HepG2 (cell line): ENCODE results near the gene S1PR3. TPM values are rescaled to one million over a fixed set of nuclear protein-coding genes. Genes with fewer than 3 reads are reported as not detected.

Experiments
- ATAC-seq: fragments of 200-7000 bp; cut with Tn5 transposase; 3 replicates; pipeline ENCODE4 v1.9.1; 2020; ENCODE audit warnings: mild to moderate bottlenecking, moderate library complexity
- BruUV-seq: library from RNA; stranded (reverse); fragments of 400-500 nt; replicated peaks from 2 replicates; lab custom pipeline; 2021; lab: Mats Ljungman, UMichigan
- CTCF ChIA-PET: fragments of 300-600 bp; formaldehyde crosslinking; extraction: SDS; loops from one replicate; lab custom pipeline; 2021; ENCODE audit warnings: low total read pairs, inconsistent platforms, low intra/inter-chr PET ratio; lab: Yijun Ruan, JAX
- POLR2A ChIA-PET: fragments of 350-600 bp; sonication (Branson Sonifier 250); formaldehyde crosslinking; loops from one replicate; lab custom pipeline; 2020; ENCODE audit warnings: antibody characterized with exemption, inconsistent platforms; lab: Yijun Ruan, JAX
- DNase-seq: peaks from one replicate; pipeline ENCODE4 v3.0.0-alpha.2; 2015; ENCODE audit warnings: low spot score
- FAIRE-seq: peaks from 3 replicates; lab custom pipeline; 2011; peaks lifted over from hg19 to GRCh38; lab: Jason Lieb, UNC
- H2AFZ ChIP-seq: one replicate; pipeline ENCODE4 v1.6.1; 2011; ENCODE audit warnings: low read length, inconsistent platforms
- H3K27ac ChIP-seq: fragments of 300-600 bp; 3 replicates; pipeline ENCODE4 v1.8.0; 2011; ENCODE audit warnings: mixed run types, mild to moderate bottlenecking, mixed read lengths, low read length, inconsistent platforms; ENCODE audit not compliant: insufficient read depth; ENCODE audit errors: extremely low read length
- H3K27me3 ChIP-seq, 2 experiments: fragments of 200-600 bp in 1 of 2; 2 replicates in 1 of 2; 3 replicates in 1 of 2; pipeline versions ENCODE4 v1.6.0 to v1.8.0; 2011; ENCODE audit warnings: low read length in 2 of 2, mild to moderate bottlenecking in 2 of 2, moderate library complexity in 2 of 2, inconsistent platforms in 1 of 2; ENCODE audit not compliant: insufficient read depth in 2 of 2, control insufficient read depth in 1 of 2
- H3K36me3 ChIP-seq, 2 experiments: fragments of 200-600 bp in 1 of 2; replicated peaks in 1 of 2; 2 replicates in 1 of 2; 3 replicates in 1 of 2; pipeline versions ENCODE4 v1.5.1 to v1.8.0; 2011; ENCODE audit warnings: low read length in 2 of 2, inconsistent platforms in 1 of 2; ENCODE audit not compliant: insufficient read depth in 2 of 2, control insufficient read depth in 1 of 2
- H3K4me1 ChIP-seq: 2 replicates; pipeline ENCODE4 v1.5.1; 2012; ENCODE audit warnings: low read length, inconsistent platforms; ENCODE audit not compliant: insufficient read depth
- H3K4me2 ChIP-seq: 2 replicates; pipeline ENCODE4 v1.6.0; 2011; ENCODE audit warnings: low read depth, low read length, inconsistent platforms
- H3K4me3 ChIP-seq, 3 experiments: fragments of 200-600 bp in 1 of 3; sonication (generic), shearing (Covaris generic) in 1 of 3; replicated peaks in 1 of 3; 2 replicates each; pipeline ENCODE4 v1.5.1; 2011 to 2016; ENCODE audit warnings: low read length in 3 of 3, inconsistent platforms in 2 of 3, low read depth in 2 of 3, mild to moderate bottlenecking in 2 of 3, control low read depth in 1 of 3, mixed read lengths in 1 of 3; ENCODE audit not compliant: insufficient read depth in 1 of 3
- H3K79me2 ChIP-seq: one replicate; pipeline ENCODE4 v1.6.1; 2011; ENCODE audit warnings: low read length, inconsistent platforms; ENCODE audit not compliant: insufficient read depth
- H3K9ac ChIP-seq: 2 replicates; pipeline ENCODE4 v1.6.0; 2011; ENCODE audit warnings: mild to moderate bottlenecking, low read depth, low read length, inconsistent platforms; ENCODE audit not compliant: insufficient read depth
- H3K9me3 ChIP-seq: 2 replicates; pipeline ENCODE4 v1.5.1; 2012; ENCODE audit warnings: mild to moderate bottlenecking, low read length
- H4K20me1 ChIP-seq: 2 replicates; pipeline ENCODE4 v1.6.0; 2011; ENCODE audit warnings: inconsistent platforms, mild to moderate bottlenecking, low read length, moderate library complexity; ENCODE audit not compliant: insufficient read depth
- ARID3A ChIP-seq: IDR thresholded peaks from 2 replicates; pipeline ENCODE4 v1.6.1; 2012; ENCODE audit warnings: low read depth, low read length, improper control_type of control experiment
- ARID5B ChIP-seq: IDR thresholded peaks from 2 replicates; pipeline ENCODE4 v1.4.0; 2020; ENCODE audit warnings: mild to moderate bottlenecking, missing genetic modification reagents
- ARNT ChIP-seq: fragments of 450-650 bp; IDR thresholded peaks from 2 replicates; pipeline ENCODE4 v1.6.1; 2017
- CREB1 ChIP-seq, 2 experiments: fragments of 450-650 bp in 1 of 2; IDR thresholded peaks; 2 replicates each; pipeline ENCODE4 v1.6.1; 2016 to 2017; ENCODE audit warnings: control low read depth in 1 of 2, mild to moderate bottlenecking in 1 of 2, missing compliant biosample characterization in 1 of 2, missing genetic modification characterization in 1 of 2
- PHB2 ChIP-seq: fragments of 450-650 bp; IDR thresholded peaks from 2 replicates; pipeline ENCODE4 v1.6.1; 2018; ENCODE audit not compliant: partially characterized antibody
- RARG ChIP-seq: sonication (generic); formaldehyde crosslinking; IDR thresholded peaks from 2 replicates; pipeline ENCODE4 v1.4.0; 2020; ENCODE audit warnings: low read depth, mild to moderate bottlenecking, missing genetic modification reagents
- TRIM24 ChIP-seq: sonication (generic); formaldehyde crosslinking; IDR thresholded peaks from 2 replicates; pipeline ENCODE4 v1.8.0; 2022; ENCODE audit warnings: mild to moderate bottlenecking, missing genetic modification reagents
- ZFX ChIP-seq: sonication (generic); formaldehyde crosslinking; IDR thresholded peaks from 2 replicates; pipeline ENCODE4 v1.4.0; 2020; ENCODE audit warnings: mild to moderate bottlenecking, low read depth, missing genetic modification reagents, moderate library complexity
- ZNF251 ChIP-seq: sonication (generic); formaldehyde crosslinking; IDR thresholded peaks from 2 replicates; pipeline ENCODE4 v1.9.0; 2021; ENCODE audit warnings: mild to moderate bottlenecking, missing genetic modification reagents
- ZNF260 ChIP-seq: sonication (generic); formaldehyde crosslinking; IDR thresholded peaks from 2 replicates; pipeline ENCODE4 v1.4.0; 2020; ENCODE audit warnings: missing genetic modification reagents, low read depth, mild to moderate bottlenecking, borderline replicate concordance
- ZNF362 ChIP-seq: sonication (generic); formaldehyde crosslinking; IDR thresholded peaks from 2 replicates; pipeline ENCODE4 v1.4.0; 2020; ENCODE audit warnings: missing genetic modification reagents, mild to moderate bottlenecking, borderline replicate concordance
- ZNF543 ChIP-seq: sonication (generic); formaldehyde crosslinking; IDR thresholded peaks from 2 replicates; pipeline ENCODE4 v1.4.0; 2020; ENCODE audit warnings: mild to moderate bottlenecking, missing genetic modification reagents
- ZNF792 ChIP-seq: IDR thresholded peaks from 2 replicates; pipeline ENCODE4 v1.6.1; 2016
- WGBS: methylation state at CpG from one replicate; pipeline ENCODE4 v1.1.6; 2017; ENCODE audit warnings: low lambda C conversion rate; 5-methylcytosine and 5-hydroxymethylcytosine counted together
- in situ Hi-C: cut with HindIII; loops from 2 replicates; pipeline ENCODE4 v1.10.0; 2017; ENCODE audit warnings: low pct_unique_long_range_greater_than_20kb; ENCODE audit not compliant: extremely low pct_ligation_motif_present
- intact Hi-C: fragments of 100-400 bp; cut with micrococcal nuclease; formaldehyde crosslinking; loops from one replicate; pipeline ENCODE4 v1.10.0; 2022; ENCODE audit not compliant: unreplicated experiment
- polyA plus RNA-seq, 8 experiments: library from polyadenylated mRNA; depleted of rRNA in 3 of 8; stranded (reverse) in 7 of 8; unstranded in 1 of 8; fragments of >200 nt; fragmentation: Illumina TruSeq in 4 of 8; extraction: Trizol in 4 of 8; gene quantifications; 2 replicates each; pipeline versions ENCODE4 v1.2.1 to v1.2.3, GENCODE V29; 2011 to 2016; ENCODE audit warnings: low read depth in 4 of 8, missing spikeins in 1 of 8, mixed read lengths in 1 of 8; ENCODE audit not compliant: insufficient read depth in 1 of 8
- total RNA-seq, 5 experiments: library from RNA; depleted of rRNA; stranded (reverse); fragments of >200 nt; fragmentation: Illumina TruSeq; extraction: Trizol; gene quantifications; 2 replicates each; pipeline ENCODE4 v1.2.3, GENCODE V29; 2016; ENCODE audit warnings: low read depth in 1 of 5

Gene S1PR3
- total and polyA plus RNA-seq, 2 of the 13 experiments (the other 11 are each of a cell fraction or from before 2014, with no cell fraction given) = 0.02 TPM; not detected in 1

GRCh38 chr9:89039664-89040063 lies 48.4 kb downstream of the S1PR3 start:
- ChIA-PET CTCF (no interaction called here), POLR2A (no interaction called here)
- Histone ChIP-seq H2AFZ (no peak overlapping the region), H4K20me1 (no peaks in the 10 kb centered on the region), H3K36me3 (no peaks in the 10 kb centered on the region), H3K9ac (no peak overlapping the region), H3K9me3 (no peaks in the 10 kb centered on the region), H3K27ac (no peak overlapping the region), H3K27me3 (no peaks in the 10 kb centered on the region), H3K79me2 (no peaks in the 10 kb centered on the region), H3K4me3 (no peak overlapping the region), H3K4me2 (no peak overlapping the region), H3K4me1 (no peaks in the 10 kb centered on the region)
- ATAC-seq = no peak
- intact Hi-C loops = no loop called here
- in situ Hi-C loops = no loop called here
- no TSS peak for BruUV-seq
- 17% methylated on average over 2 of the region's 2 CpGs for WGBS
- no peak for DNase-seq
- no peak for FAIRE-seq
- TF ChIP-seq CREB1 (IDR thresholded peaks at IDR 0.05) (peak; percentile 91), CREB1 (CRISPR knock-in tag; IDR thresholded peaks at IDR 0.05) (no peak), PHB2 (peak; percentile 34), ZNF362 (CRISPR knock-in tag) (no peak)

GRCh38 chr9:89042984-89043383 lies 51.7 kb downstream of the S1PR3 start:
- H4K20me1 ChIP-seq = no peaks in the 10 kb centered on the region
- H3K79me2 ChIP-seq = no peaks in the 10 kb centered on the region
- ChIA-PET CTCF (no interaction called here), POLR2A (no interaction called here)
- 81% methylated on average over 6 of the region's 9 CpGs for WGBS
- no peak overlapping the region for H3K4me3 ChIP-seq
- H3K27ac ChIP-seq = no peak overlapping the region
- H3K9me3 ChIP-seq = no peaks in the 10 kb centered on the region
- no peaks in the 10 kb centered on the region for H3K36me3 ChIP-seq
- in situ Hi-C loops (no loop called here), intact Hi-C loops (no loop called here)
- no peaks in the 10 kb centered on the region for H3K27me3 ChIP-seq
- H3K9ac ChIP-seq = no peak overlapping the region
- ATAC-seq (no peak), FAIRE-seq (no peak), DNase-seq (no peak)
- BruUV-seq = no TSS peak
- H3K4me2 ChIP-seq = no peak overlapping the region
- H3K4me1 ChIP-seq = no peaks in the 10 kb centered on the region
- no peak overlapping the region for H2AFZ ChIP-seq
- TF ChIP-seq ZNF251 (CRISPR knock-in tag) (no peak), ARID3A (no peak), ARNT (no peak), ZNF260 (CRISPR knock-in tag) (no peak), ARID5B (CRISPR knock-in tag) (no peak), TRIM24 (no peak), ZNF792 (CRISPR knock-in tag) (no peak), ZNF543 (no peak), ZFX (CRISPR knock-in tag) (no peak), RARG (CRISPR knock-in tag) (no peak)
